ENCODE measurements around the gene EIF2B2. TPM values are rescaled to one million over a fixed set of nuclear protein-coding genes. Genes with fewer than 3 reads are reported as not detected.

The EIF2B2 gene
- total and polyA plus RNA-seq, 2 of the 13 experiments (the other 11 are each of a cell fraction or from before 2014, with no cell fraction given) = 54.4 to 78.6 TPM

- no peak for TF ChIP-seq ZFYVE20 (CRISPR knock-in tag; IDR thresholded peaks at IDR 0.05; ENCODE audit: borderline replicate concordance, low read depth)
- TF ChIP-seq ZNF280D (CRISPR knock-in tag; IDR thresholded peaks at IDR 0.05) = peak; percentile 65; the same call in 1 of the 2 replicates
- no peak for TF ChIP-seq ZNF761 (CRISPR knock-in tag; conservative IDR thresholded peaks at IDR 0.05)
- TF ChIP-seq ZNF256 (CRISPR knock-in tag; conservative IDR thresholded peaks at IDR 0.05) = 0 out of 2 replicates have a peak, but pooled peaks have one; percentile 59
- peak; percentile 54 for TF ChIP-seq TAF15 (IDR thresholded peaks at IDR 0.05; ENCODE audit: low read depth, low read length, poor library complexity, severe bottlenecking)
- TF ChIP-seq CREB1 (IDR thresholded peaks at IDR 0.05) = peak; percentile 63; the same call in 1 of the 2 replicates
- peak; percentile 57 for TF ChIP-seq CREB1 (CRISPR knock-in tag; IDR thresholded peaks at IDR 0.05)
- peak; percentile 70 for TF ChIP-seq RXRA (CRISPR knock-in tag; IDR thresholded peaks at IDR 0.05)
- TF ChIP-seq ZNF720 (CRISPR knock-in tag; IDR thresholded peaks at IDR 0.05) = no peak
- TF ChIP-seq MEF2D (CRISPR knock-in tag; IDR thresholded peaks at IDR 0.05) = peak; percentile 31; the same call in 1 of the 2 replicates
- TF ChIP-seq ZMAT3 (CRISPR knock-in tag; conservative IDR thresholded peaks at IDR 0.05) = no peak
- no peak for TF ChIP-seq PAWR (CRISPR knock-in tag; IDR thresholded peaks at IDR 0.05; ENCODE audit: borderline replicate concordance)
- TF ChIP-seq ZNF652 (CRISPR knock-in tag; IDR thresholded peaks at IDR 0.05; ENCODE audit: borderline replicate concordance, low read depth) = no peak
- TF ChIP-seq MZF1 (CRISPR knock-in tag; IDR thresholded peaks at IDR 0.05; ENCODE audit: borderline replicate concordance) = no peak
- no peak for TF ChIP-seq ZNF710 (CRISPR knock-in tag; IDR thresholded peaks at IDR 0.05; ENCODE audit: borderline replicate concordance)
- no peak for TF ChIP-seq ZNF550 (CRISPR knock-in tag; IDR thresholded peaks at IDR 0.05; ENCODE audit: borderline replicate concordance)
- peak; percentile 94 for TF ChIP-seq RBM39 (IDR thresholded peaks at IDR 0.05; ENCODE audit: low read depth, low read length, poor library complexity, severe bottlenecking)
- TF ChIP-seq NCOA1 (CRISPR knock-in tag; IDR thresholded peaks at IDR 0.05) = no peak
- no peak for TF ChIP-seq FOXO4 (CRISPR knock-in tag; conservative IDR thresholded peaks at IDR 0.05)
- no peak for TF ChIP-seq HMGA1 (CRISPR knock-in tag; conservative IDR thresholded peaks at IDR 0.05)
- peak; percentile 47; the same call in 1 of the 2 replicates for TF ChIP-seq ZNF770 (CRISPR knock-in tag; IDR thresholded peaks at IDR 0.05)
These were observed at the start of gene EIF2B2 (continued) for GRCh38 chr14:75002392-75003249.

All from HepG2 (cell line).